Fibroblast of lung (primary cell): Measurements from ENCODE around the gene HECTD2. TPM values are rescaled to one million over a fixed set of nuclear protein-coding genes. Genes with fewer than 3 reads are reported as not detected.
"Not testable (repeated sequence)": the region's sequence is repeated elsewhere in the genome, so short reads cannot be mapped to it uniquely, and the experiment has no call there.

ENCODE experiments used
- DNase-seq, 2 donors: peaks; one replicate each; pipeline versions ENCODE4 v3.0.0 to v3.0.0-alpha.2; 2010; ENCODE audit warnings: low read depth in 2 of 2
- H2AFZ ChIP-seq: 2 replicates; pipeline ENCODE4 v1.5.1; 2012; ENCODE audit warnings: low read length, control low read depth, inconsistent platforms
- H3K27ac ChIP-seq: 2 replicates; pipeline ENCODE4 v1.5.1; 2011; ENCODE audit warnings: low read length, control low read depth; ENCODE audit not compliant: insufficient read depth
- H3K27me3 ChIP-seq: 2 replicates; pipeline ENCODE4 v1.5.1; 2011; ENCODE audit warnings: mild to moderate bottlenecking, low read length; ENCODE audit not compliant: control insufficient read depth, insufficient read depth
- H3K36me3 ChIP-seq: 2 replicates; pipeline ENCODE4 v1.5.1; 2011; ENCODE audit warnings: low read length; ENCODE audit not compliant: control insufficient read depth, insufficient read depth
- H3K4me1 ChIP-seq: 2 replicates; pipeline ENCODE4 v1.5.1; 2011; ENCODE audit warnings: low read length; ENCODE audit not compliant: control insufficient read depth, insufficient read depth; ENCODE audit errors: extremely low read depth
- H3K4me2 ChIP-seq: 2 replicates; pipeline ENCODE4 v1.5.1; 2011; ENCODE audit warnings: low read length, control low read depth; ENCODE audit not compliant: insufficient read depth; ENCODE audit errors: extremely low read depth
- H3K4me3 ChIP-seq, 4 experiments: fragments of 200-600 bp in 1 of 4; sonication (generic) in 1 of 4; replicated peaks in 1 of 4; 2 replicates each; pipeline ENCODE4 v1.5.1; 2011 to 2016; ENCODE audit warnings: low read length in 4 of 4, low read depth in 3 of 4, mild to moderate bottlenecking in 3 of 4, control low read depth in 2 of 4, inconsistent platforms in 1 of 4, mixed read lengths in 1 of 4; ENCODE audit not compliant: insufficient read depth in 1 of 4; ENCODE audit errors: control extremely low read depth in 1 of 4
- H3K79me2 ChIP-seq: 2 replicates; pipeline ENCODE4 v1.5.1; 2012; ENCODE audit warnings: mild to moderate bottlenecking, low read length, inconsistent platforms; ENCODE audit not compliant: control insufficient read depth, insufficient read depth
- H3K9ac ChIP-seq: 2 replicates; pipeline ENCODE4 v1.5.1; 2011; ENCODE audit warnings: mild to moderate bottlenecking, low read length, control low read depth; ENCODE audit not compliant: insufficient read depth
- H3K9me3 ChIP-seq: 2 replicates; pipeline ENCODE4 v1.5.1; 2012; ENCODE audit warnings: low read depth, low read length; ENCODE audit not compliant: control insufficient read depth, insufficient read depth
- H4K20me1 ChIP-seq: 2 replicates; pipeline ENCODE4 v1.5.1; 2011; ENCODE audit warnings: low read length; ENCODE audit not compliant: control insufficient read depth, insufficient read depth; ENCODE audit errors: extremely low read depth
- EZH2 ChIP-seq: IDR thresholded peaks from 2 replicates; pipeline ENCODE4 v1.5.1; 2012; ENCODE audit warnings: low read length, control low read depth, mild to moderate bottlenecking; ENCODE audit errors: missing control alignments
- polyA plus RNA-seq, 2 donors: library from polyadenylated mRNA; depleted of rRNA in 1 of 2; stranded (reverse) in 1 of 2; unstranded in 1 of 2; fragments of >200 nt; gene quantifications; 2 replicates each; pipeline ENCODE4 v1.2.1, GENCODE V29; 2011 to 2012; ENCODE audit warnings: missing spikeins in 1 of 2
- total RNA-seq: library from RNA; depleted of rRNA; stranded (reverse); fragments of >200 nt; gene quantifications from 2 replicates; pipeline ENCODE4 v1.2.1, GENCODE V29; 2014
- TF ChIP-seq, protein P1 (sequence below), 2 donors: IDR thresholded peaks in 1 of 2; conservative IDR thresholded peaks in 1 of 2; 1 replicate in 1 of 2; 2 replicates in 1 of 2; pipeline ENCODE4 v1.5.1; 2011 to 2012; ENCODE audit warnings: low read length in 2 of 2, control low read depth in 1 of 2, inconsistent platforms in 1 of 2, low read depth in 1 of 2, mild to moderate bottlenecking in 1 of 2

Gene HECTD2
- total and polyA plus RNA-seq, 2 donors (not counting 1 experiment from before 2014, with no cell fraction given): 7.6 to 8.3 TPM

GRCh38 chr10:91559169-91559568 is 149.0 kb downstream of the HECTD2 start:
- Histone ChIP-seq H3K4me3 (no peak overlapping the region), H2AFZ (no peak overlapping the region), H3K9me3 (no peaks in the 10 kb centered on the region), H3K4me2 (no peak overlapping the region), H3K27ac (no peak overlapping the region), H3K9ac (no peak overlapping the region), H3K79me2 (no peaks in the 10 kb centered on the region), H3K36me3 (no peaks in the 10 kb centered on the region), H3K27me3 (no peaks in the 10 kb centered on the region), H3K4me1 (no peaks in the 10 kb centered on the region), H4K20me1 (no peaks in the 10 kb centered on the region)
- DNase-seq: no peak
- TF ChIP-seq, protein P1, sequence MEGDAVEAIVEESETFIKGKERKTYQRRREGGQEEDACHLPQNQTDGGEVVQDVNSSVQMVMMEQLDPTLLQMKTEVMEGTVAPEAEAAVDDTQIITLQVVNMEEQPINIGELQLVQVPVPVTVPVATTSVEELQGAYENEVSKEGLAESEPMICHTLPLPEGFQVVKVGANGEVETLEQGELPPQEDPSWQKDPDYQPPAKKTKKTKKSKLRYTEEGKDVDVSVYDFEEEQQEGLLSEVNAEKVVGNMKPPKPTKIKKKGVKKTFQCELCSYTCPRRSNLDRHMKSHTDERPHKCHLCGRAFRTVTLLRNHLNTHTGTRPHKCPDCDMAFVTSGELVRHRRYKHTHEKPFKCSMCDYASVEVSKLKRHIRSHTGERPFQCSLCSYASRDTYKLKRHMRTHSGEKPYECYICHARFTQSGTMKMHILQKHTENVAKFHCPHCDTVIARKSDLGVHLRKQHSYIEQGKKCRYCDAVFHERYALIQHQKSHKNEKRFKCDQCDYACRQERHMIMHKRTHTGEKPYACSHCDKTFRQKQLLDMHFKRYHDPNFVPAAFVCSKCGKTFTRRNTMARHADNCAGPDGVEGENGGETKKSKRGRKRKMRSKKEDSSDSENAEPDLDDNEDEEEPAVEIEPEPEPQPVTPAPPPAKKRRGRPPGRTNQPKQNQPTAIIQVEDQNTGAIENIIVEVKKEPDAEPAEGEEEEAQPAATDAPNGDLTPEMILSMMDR (conservative IDR thresholded peaks at IDR 0.05 in 1 of 2, IDR thresholded peaks at IDR 0.05 in 1 of 2; ENCODE audit: low read depth in 1 of 2, low read length in 2 of 2): no peak
- TF ChIP-seq EZH2: no peak

- DNase-seq: no peak
- H3K9me3 ChIP-seq: no peaks in the 10 kb centered on the region
- no peak overlapping the region for H3K4me2 ChIP-seq
- TF ChIP-seq EZH2: no peak
- TF ChIP-seq, protein P1 (conservative IDR thresholded peaks at IDR 0.05 in 1 of 2, IDR thresholded peaks at IDR 0.05 in 1 of 2; ENCODE audit: low read depth in 1 of 2, low read length in 2 of 2): no peak
- H3K79me2 ChIP-seq: no peaks in the 10 kb centered on the region
- no peak overlapping the region for H2AFZ ChIP-seq
- no peaks in the 10 kb centered on the region for H3K4me1 ChIP-seq
- no peak overlapping the region for H3K9ac ChIP-seq
- no peaks in the 10 kb centered on the region for H3K36me3 ChIP-seq
- no peak overlapping the region for H3K27ac ChIP-seq
- H4K20me1 ChIP-seq: no peaks in the 10 kb centered on the region
- H3K4me3 ChIP-seq: no peak overlapping the region
- H3K27me3 ChIP-seq: no peaks in the 10 kb centered on the region
These were observed 149.6 kb downstream of the HECTD2 start for GRCh38 chr10:91559750-91560149.

DNA sequence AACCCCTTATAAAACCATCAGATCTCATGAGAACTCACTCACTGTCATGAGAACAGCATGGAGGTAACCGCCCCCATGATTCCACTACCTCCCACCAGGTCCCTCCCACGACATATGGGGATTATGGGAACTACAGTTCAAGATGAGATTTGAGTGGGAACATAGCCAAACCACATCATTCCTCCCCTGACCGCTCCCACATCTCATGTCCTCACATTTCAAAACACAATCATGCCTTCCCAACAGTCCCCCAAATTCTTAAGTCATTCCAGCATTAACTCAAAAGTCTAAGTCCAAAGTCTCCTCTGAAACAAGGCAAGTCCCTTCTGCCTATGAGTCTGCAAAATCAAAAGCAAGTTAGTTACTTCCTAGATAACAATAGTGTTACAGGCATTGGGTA is 150.7 kb downstream of the HECTD2 start:
- H3K4me1 ChIP-seq, H3K36me3 ChIP-seq, H3K4me3 ChIP-seq, H2AFZ ChIP-seq, H4K20me1 ChIP-seq, H3K4me2 ChIP-seq, H3K9ac ChIP-seq, H3K27ac ChIP-seq, H3K9me3 ChIP-seq, H3K79me2 ChIP-seq, H3K27me3 ChIP-seq: not testable (repeated sequence)
- peak; percentile 67 to 85 for DNase-seq
